Measurements from ENCODE around the gene ZGPAT.

DNA sequence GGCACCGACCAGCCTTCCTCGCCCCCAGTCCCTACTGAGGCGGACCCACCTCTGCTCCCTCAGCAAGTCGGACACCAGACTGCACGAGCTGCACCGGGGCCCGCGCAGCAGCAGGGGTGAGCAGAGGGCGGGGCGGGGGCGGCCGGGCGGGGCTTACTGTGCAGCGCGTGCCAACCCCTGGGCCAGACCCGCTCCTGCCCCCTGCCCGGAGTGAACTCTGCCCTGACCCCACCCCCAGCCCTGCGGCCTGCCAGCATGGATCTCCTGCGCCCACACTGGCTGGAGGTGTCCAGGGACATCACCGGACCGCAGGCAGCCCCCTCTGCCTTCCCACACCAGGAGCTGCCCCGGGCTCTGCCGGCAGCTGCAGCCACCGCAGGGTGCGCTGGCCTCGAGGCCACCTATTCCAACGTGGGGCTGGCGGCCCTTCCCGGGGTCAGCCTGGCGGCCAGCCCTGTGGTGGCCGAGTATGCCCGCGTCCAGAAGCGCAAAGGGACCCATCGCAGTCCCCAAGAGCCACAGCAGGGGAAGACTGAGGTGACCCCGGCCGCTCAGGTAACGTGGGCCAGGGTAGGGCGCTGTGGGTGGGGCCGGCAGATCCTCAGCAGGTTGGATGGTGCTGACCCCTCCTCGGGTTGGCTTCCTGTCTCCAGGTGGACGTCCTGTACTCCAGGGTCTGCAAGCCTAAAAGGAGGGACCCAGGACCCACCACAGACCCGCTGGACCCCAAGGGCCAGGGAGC lies 30.3 kb downstream of the ZGPAT start:
- TF ChIP-seq EZH2 (IDR thresholded peaks at IDR 0.05; ENCODE audit: borderline replicate concordance, low read depth, low read length, poor library complexity, severe bottlenecking) (no peak), CTCF (conservative IDR thresholded peaks at IDR 0.05; ENCODE audit: low read depth, low read length) (no peak)
